IPS-18c (cell line): ENCODE measurements around the gene SLC44A5.
"Not testable (repeated sequence)": the region's sequence is repeated elsewhere in the genome, so short reads cannot be mapped to it uniquely, and the experiment has no call there.

Source experiments
- H3K4me3 ChIP-seq: 2 replicates; pipeline ENCODE4 v1.7.0; 2013; ENCODE audit warnings: low read depth, mild to moderate bottlenecking, low read length, moderate library complexity; ENCODE audit not compliant: insufficient read depth
- H3K9me3 ChIP-seq: one replicate; pipeline ENCODE4 v1.6.1; 2013; ENCODE audit warnings: mild to moderate bottlenecking, low read length, moderate library complexity; ENCODE audit not compliant: control insufficient read depth, insufficient read depth

SLC44A5 gene

GRCh38 chr1:75501577-75502295, 109.2 kb downstream of the SLC44A5 start:
- H3K4me3 ChIP-seq = no peak overlapping the region
- no peaks in the 10 kb centered on the region for H3K9me3 ChIP-seq

- H3K4me3 ChIP-seq = no peak overlapping the region
These were observed 118.9 kb downstream of the SLC44A5 start for GRCh38 chr1:75492011-75492410.

GRCh38 chr1:75487399-75487798, 123.5 kb downstream of the SLC44A5 start:
- H3K4me3 ChIP-seq = no peak overlapping the region
- H3K9me3 ChIP-seq = peaks cover 6% of the 10 kb centered on the region

More at GRCh38 chr1:75492011-75492410, 118.9 kb downstream of the SLC44A5 start:
- no peaks in the 10 kb centered on the region for H3K9me3 ChIP-seq

GRCh38 chr1:75484789-75485188, 126.1 kb downstream of the SLC44A5 start:
- no peak overlapping the region for H3K4me3 ChIP-seq
- peaks cover 8% of the 10 kb centered on the region for H3K9me3 ChIP-seq

- Histone ChIP-seq H3K4me3 (no peak overlapping the region), H3K9me3 (peaks cover 8% of the 10 kb centered on the region)
These were observed 128.0 kb downstream of the SLC44A5 start for GRCh38 chr1:75482951-75483350.

GRCh38 chr1:75476486-75476885, 134.4 kb downstream of the SLC44A5 start:
- H3K4me3 ChIP-seq, H3K9me3 ChIP-seq: not testable (repeated sequence)

GRCh38 chr1:75475696-75476095, 135.2 kb downstream of the SLC44A5 start:
- H3K4me3 ChIP-seq = no peak overlapping the region
- H3K9me3 ChIP-seq = peaks cover 2% of the 10 kb centered on the region

- peaks cover 2% of the 10 kb centered on the region for H3K9me3 ChIP-seq
- no peak overlapping the region for H3K4me3 ChIP-seq
These were observed 137.8 kb downstream of the SLC44A5 start for GRCh38 chr1:75472971-75473603.

GRCh38 chr1:75472089-75472970, 138.6 kb downstream of the SLC44A5 start:
- Histone ChIP-seq H3K9me3 (peaks cover 2% of the 10 kb centered on the region), H3K4me3 (no peak overlapping the region)

- Histone ChIP-seq H3K4me3 (no peak overlapping the region), H3K9me3 (no peaks in the 10 kb centered on the region)
These were observed 139.7 kb downstream of the SLC44A5 start for GRCh38 chr1:75471252-75471651.

- H3K9me3 ChIP-seq = no peaks in the 10 kb centered on the region
These were observed 140.5 kb downstream of the SLC44A5 start for GRCh38 chr1:75470448-75470847.

GRCh38 chr1:75469586-75470173, 141.2 kb downstream of the SLC44A5 start:
- Histone ChIP-seq H3K9me3 (no peaks in the 10 kb centered on the region), H3K4me3 (no peak overlapping the region)

More at GRCh38 chr1:75470448-75470847, 140.5 kb downstream of the SLC44A5 start:
- no peak overlapping the region for H3K4me3 ChIP-seq

- no peak overlapping the region for H3K4me3 ChIP-seq
- no peaks in the 10 kb centered on the region for H3K9me3 ChIP-seq
These were observed 149.0 kb downstream of the SLC44A5 start for GRCh38 chr1:75461808-75462325.

GRCh38 chr1:75449998-75450397, 160.9 kb downstream of the SLC44A5 start:
- H3K4me3 ChIP-seq = no peak overlapping the region

GRCh38 chr1:75444220-75444619, 166.7 kb downstream of the SLC44A5 start:
- Histone ChIP-seq H3K9me3 (no peaks in the 10 kb centered on the region), H3K4me3 (no peak overlapping the region)

More at GRCh38 chr1:75449998-75450397, 160.9 kb downstream of the SLC44A5 start:
- H3K9me3 ChIP-seq = no peaks in the 10 kb centered on the region

- no peaks in the 10 kb centered on the region for H3K9me3 ChIP-seq
- no peak overlapping the region for H3K4me3 ChIP-seq
These were observed 170.6 kb downstream of the SLC44A5 start for GRCh38 chr1:75440274-75440673.

- no peak overlapping the region for H3K4me3 ChIP-seq
These were observed 172.6 kb downstream of the SLC44A5 start for GRCh38 chr1:75438355-75438754.

More at GRCh38 chr1:75438355-75438754, 172.6 kb downstream of the SLC44A5 start:
- H3K9me3 ChIP-seq = no peaks in the 10 kb centered on the region
